OCI-LY3 (cell line): ENCODE measurements around the gene NUDT7.

Source experiments
- H2AFZ ChIP-seq: fragments of 200-600, 300-600 bp; shearing (Covaris generic); 2 replicates; pipeline ENCODE4 v1.6.0; 2014; ENCODE audit warnings: antibody characterized with exemption, low read depth, low read length
- H3K27ac ChIP-seq: fragments of 200-600, 300-600 bp; sonication (generic); 2 replicates; pipeline ENCODE4 v1.5.1; 2014; ENCODE audit warnings: mild to moderate bottlenecking, low read length, moderate library complexity, mixed read lengths
- H3K27me3 ChIP-seq: fragments of 200-600, 300-600 bp; sonication (generic); 2 replicates; pipeline ENCODE4 v1.6.1; 2014; ENCODE audit warnings: low read depth, low read length, mixed read lengths
- H3K36me3 ChIP-seq: fragments of 200-600, 300-600 bp; sonication (generic); replicated peaks from 2 replicates; pipeline ENCODE3; 2014; ENCODE audit warnings: low read depth, low read length, mixed read lengths
- H3K4me1 ChIP-seq: fragments of 300-600, 200-600 bp; sonication (generic); 2 replicates; pipeline ENCODE4 v1.6.1; 2014; ENCODE audit warnings: low read length, mixed read lengths
- H3K4me2 ChIP-seq: fragments of 200-600, 300-600 bp; sonication (generic); 2 replicates; pipeline ENCODE4 v1.6.1; 2014; ENCODE audit warnings: low read length, mixed read lengths
- H3K4me3 ChIP-seq: fragments of 300-600, 200-600 bp; sonication (generic); 2 replicates; pipeline ENCODE4 v1.5.1; 2014; ENCODE audit warnings: antibody characterized with exemption, mild to moderate bottlenecking, low read length, moderate library complexity
- H3K79me2 ChIP-seq: fragments of 300-600, 200-600 bp; shearing (Covaris generic); 2 replicates; pipeline ENCODE4 v1.6.1; 2014; ENCODE audit warnings: mild to moderate bottlenecking, low read length, mixed read lengths
- H3K9ac ChIP-seq: fragments of 300-600, 200-600 bp; shearing (Covaris generic); 2 replicates; pipeline ENCODE4 v1.6.0; 2014; ENCODE audit warnings: mild to moderate bottlenecking, low read length, moderate library complexity
- H3K9me3 ChIP-seq: fragments of 200-600, 300-600 bp; shearing (Covaris generic); 2 replicates; pipeline ENCODE4 v1.6.1; 2014; ENCODE audit warnings: low read length, mixed read lengths; ENCODE audit not compliant: insufficient read depth
- H4K20me1 ChIP-seq: fragments of 200-600, 300-600 bp; sonication (generic); 2 replicates; pipeline ENCODE4 v1.6.1; 2016; ENCODE audit warnings: low read length, mixed read lengths; ENCODE audit not compliant: insufficient read depth
- EZH2phosphoT487 ChIP-seq: fragments of 200-600 bp; shearing (Covaris generic); IDR thresholded peaks from 2 replicates; pipeline ENCODE4 v1.6.1; 2018; ENCODE audit warnings: antibody characterized with exemption, mixed run types, low read depth
- TF ChIP-seq, protein P1 (sequence below): fragments of 200-600, 300-600 bp; sonication (generic); IDR thresholded peaks from 2 replicates; pipeline ENCODE4 v1.5.1; 2014; ENCODE audit warnings: antibody characterized with exemption, low read length, low read depth

The NUDT7 gene

DNA sequence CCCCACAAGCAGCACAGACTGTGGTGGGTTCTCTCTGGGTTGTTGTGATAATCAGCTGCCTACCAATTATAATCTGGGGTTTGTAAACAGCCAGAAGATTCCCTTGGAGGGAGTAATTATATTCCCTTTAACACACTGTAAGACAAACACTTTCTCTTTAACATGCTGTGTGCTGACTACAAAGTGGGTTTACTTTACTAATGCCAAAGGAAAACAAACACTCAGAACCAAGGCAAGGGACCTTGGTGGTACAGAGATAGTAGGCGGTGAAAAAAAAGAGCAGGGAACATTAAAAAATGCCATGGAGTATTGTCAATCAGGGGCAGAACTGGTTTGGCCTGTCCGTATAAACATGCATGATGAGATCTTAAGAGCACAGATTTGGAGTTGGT is 63.1 kb downstream of the NUDT7 start:
- TF ChIP-seq, protein P1, sequence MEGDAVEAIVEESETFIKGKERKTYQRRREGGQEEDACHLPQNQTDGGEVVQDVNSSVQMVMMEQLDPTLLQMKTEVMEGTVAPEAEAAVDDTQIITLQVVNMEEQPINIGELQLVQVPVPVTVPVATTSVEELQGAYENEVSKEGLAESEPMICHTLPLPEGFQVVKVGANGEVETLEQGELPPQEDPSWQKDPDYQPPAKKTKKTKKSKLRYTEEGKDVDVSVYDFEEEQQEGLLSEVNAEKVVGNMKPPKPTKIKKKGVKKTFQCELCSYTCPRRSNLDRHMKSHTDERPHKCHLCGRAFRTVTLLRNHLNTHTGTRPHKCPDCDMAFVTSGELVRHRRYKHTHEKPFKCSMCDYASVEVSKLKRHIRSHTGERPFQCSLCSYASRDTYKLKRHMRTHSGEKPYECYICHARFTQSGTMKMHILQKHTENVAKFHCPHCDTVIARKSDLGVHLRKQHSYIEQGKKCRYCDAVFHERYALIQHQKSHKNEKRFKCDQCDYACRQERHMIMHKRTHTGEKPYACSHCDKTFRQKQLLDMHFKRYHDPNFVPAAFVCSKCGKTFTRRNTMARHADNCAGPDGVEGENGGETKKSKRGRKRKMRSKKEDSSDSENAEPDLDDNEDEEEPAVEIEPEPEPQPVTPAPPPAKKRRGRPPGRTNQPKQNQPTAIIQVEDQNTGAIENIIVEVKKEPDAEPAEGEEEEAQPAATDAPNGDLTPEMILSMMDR, result no peak
- TF ChIP-seq EZH2phosphoT487, result no peak
- H3K4me1 ChIP-seq, result no peaks in the 10 kb centered on the region
- H3K27ac ChIP-seq, result no peak overlapping the region
- H3K79me2 ChIP-seq, result no peaks in the 10 kb centered on the region
- peaks cover 12% of the 10 kb centered on the region; the same call in 1 of the 2 replicates for H3K27me3 ChIP-seq
- no peaks in the 10 kb centered on the region for H3K36me3 ChIP-seq
- H3K9ac ChIP-seq, result no peak overlapping the region
- no peak overlapping the region for H2AFZ ChIP-seq
- H3K4me2 ChIP-seq, result no peak overlapping the region
- H4K20me1 ChIP-seq, result no peaks in the 10 kb centered on the region
- no peak overlapping the region for H3K4me3 ChIP-seq
- H3K9me3 ChIP-seq, result no peaks in the 10 kb centered on the region

DNA sequence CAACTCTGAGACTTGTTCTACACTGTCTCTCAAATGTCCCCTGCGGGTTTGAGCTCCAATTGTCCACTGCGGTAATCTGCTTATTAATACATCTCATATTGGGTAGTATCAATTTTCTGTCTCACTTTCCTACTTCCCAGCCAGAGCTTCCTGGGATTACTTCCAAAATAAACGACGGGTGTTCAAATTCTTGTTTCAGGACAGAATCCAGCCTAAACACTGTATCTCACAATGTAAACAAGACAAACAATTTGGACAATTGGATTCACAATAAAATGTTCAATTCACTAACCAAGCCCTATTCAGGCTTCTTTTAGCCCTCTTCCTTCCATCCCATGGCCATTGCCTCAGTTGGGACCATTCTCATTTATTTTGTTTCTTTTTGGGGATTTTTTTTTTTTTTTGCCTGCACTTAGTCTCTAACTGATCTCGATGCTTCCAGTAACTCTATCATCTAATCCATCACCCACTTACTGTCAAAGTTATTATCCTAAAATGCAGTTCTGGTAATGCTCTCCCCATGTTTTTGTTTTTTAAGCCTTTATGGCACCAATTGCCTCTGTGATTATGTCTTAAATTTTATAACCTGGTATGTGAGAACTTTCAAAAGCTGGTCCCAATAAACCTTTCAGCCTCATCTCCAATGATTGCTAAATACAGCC is 64.0 kb downstream of the NUDT7 start:
- Histone ChIP-seq H2AFZ (no peak overlapping the region), H3K79me2 (no peaks in the 10 kb centered on the region), H3K9ac (no peak overlapping the region), H3K4me1 (no peaks in the 10 kb centered on the region), H3K9me3 (no peaks in the 10 kb centered on the region), H3K27me3 (peaks cover 12% of the 10 kb centered on the region; the same call in 1 of the 2 replicates), H4K20me1 (no peaks in the 10 kb centered on the region), H3K4me3 (no peak overlapping the region), H3K36me3 (no peaks in the 10 kb centered on the region), H3K4me2 (no peak overlapping the region), H3K27ac (no peak overlapping the region)
- TF ChIP-seq, protein P1, result no peak
- no peak for TF ChIP-seq EZH2phosphoT487

DNA sequence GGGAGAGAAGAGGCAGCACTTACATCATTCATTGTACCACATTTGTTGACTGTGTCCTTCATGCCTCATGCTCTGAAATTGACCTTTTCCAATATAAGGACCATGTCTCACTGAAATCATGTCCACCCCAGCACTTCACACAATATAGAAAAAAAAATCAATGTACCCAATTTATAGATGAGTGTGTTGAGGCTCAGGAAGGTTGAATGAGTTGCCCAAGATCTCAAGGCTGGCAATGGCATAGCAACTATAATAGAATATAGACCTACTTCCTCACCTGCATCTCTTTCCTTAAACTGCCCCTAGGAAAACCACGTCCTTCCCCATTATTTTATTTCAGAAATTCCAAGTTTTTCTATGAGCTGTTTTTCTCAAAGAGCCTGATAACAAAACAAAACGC is 65.1 kb downstream of the NUDT7 start:
- Histone ChIP-seq H3K9ac (no peak overlapping the region), H4K20me1 (no peaks in the 10 kb centered on the region), H3K4me2 (no peak overlapping the region), H3K27me3 (peaks cover 15% of the 10 kb centered on the region; the same call in 1 of the 2 replicates), H3K79me2 (no peaks in the 10 kb centered on the region), H2AFZ (no peak overlapping the region), H3K36me3 (no peaks in the 10 kb centered on the region), H3K4me3 (no peak overlapping the region), H3K4me1 (no peaks in the 10 kb centered on the region), H3K9me3 (no peaks in the 10 kb centered on the region), H3K27ac (no peak overlapping the region)
- no peak for TF ChIP-seq EZH2phosphoT487
- TF ChIP-seq, protein P1, result no peak

DNA sequence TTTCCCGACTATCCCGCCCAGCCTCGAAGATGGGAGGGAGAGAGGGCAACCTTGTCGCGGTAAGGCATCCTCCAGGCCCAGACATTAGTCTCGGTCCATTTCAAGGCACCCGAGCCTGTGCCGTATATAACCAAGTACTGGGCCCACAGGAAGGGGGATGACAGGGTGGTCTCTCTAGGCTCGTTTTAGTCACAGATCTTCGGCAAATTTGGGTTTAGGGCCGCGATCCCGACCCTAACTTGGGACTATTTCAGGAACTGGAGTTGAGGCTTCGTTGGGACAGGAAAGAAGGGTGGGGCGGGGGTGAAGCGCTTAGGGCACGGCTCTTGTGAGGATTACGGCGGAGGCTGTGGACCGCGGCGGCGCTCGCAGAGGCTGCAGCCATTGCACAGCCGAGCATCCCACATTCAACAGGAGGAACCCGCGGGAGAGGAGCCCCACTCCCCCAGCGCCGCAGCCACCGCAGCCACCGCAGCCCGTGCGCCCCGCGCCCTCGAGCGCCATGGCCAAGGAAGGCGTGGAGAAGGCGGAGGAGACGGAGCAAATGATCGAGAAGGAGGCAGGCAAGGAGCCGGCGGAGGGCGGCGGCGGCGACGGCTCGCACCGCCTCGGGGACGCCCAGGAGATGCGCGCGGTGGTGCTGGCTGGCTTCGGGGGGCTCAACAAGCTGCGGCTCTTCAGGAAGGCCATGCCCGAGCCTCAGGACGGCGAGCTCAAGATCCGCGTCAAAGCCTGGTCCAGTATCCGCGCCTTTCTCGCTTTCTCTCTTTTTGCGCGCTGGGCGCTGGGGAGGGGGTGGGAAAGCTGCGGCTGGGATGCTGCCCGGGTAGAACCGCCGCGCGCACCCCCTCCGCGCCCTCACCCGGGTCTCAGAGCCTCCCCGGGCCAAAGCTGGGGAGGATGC is 66.1 kb downstream of the NUDT7 start, which contains the start of gene VAT1L:
VAT1L (plus strand) TSS at position 384 of the 904 bp plus-strand sequence; CDS start at position 503, 119 bp downstream.
- no peaks in the 10 kb centered on the region for H3K9me3 ChIP-seq
- no peak within 1 kb of the TSS for H3K9ac ChIP-seq
- H2AFZ ChIP-seq, result no peak within 1 kb of the TSS
- no peaks in the 10 kb centered on the region for H3K79me2 ChIP-seq
- TF ChIP-seq, protein P1, result no peak
- TF ChIP-seq EZH2phosphoT487, result no peak
- H3K4me1 ChIP-seq, result no peaks in the 10 kb centered on the region
- H3K27me3 ChIP-seq, result peaks cover 15% of the 10 kb centered on the region; the same call in 1 of the 2 replicates
- H3K27ac ChIP-seq, result no peak within 1 kb of the TSS
- H3K36me3 ChIP-seq, result no peaks in the 10 kb centered on the region
- no peak within 1 kb of the TSS for H3K4me3 ChIP-seq
- H3K4me2 ChIP-seq, result no peak within 1 kb of the TSS
- H4K20me1 ChIP-seq, result no peaks in the 10 kb centered on the region
